ENCODE measurements around the gene CACNA1C.

Gene CACNA1C

DNA sequence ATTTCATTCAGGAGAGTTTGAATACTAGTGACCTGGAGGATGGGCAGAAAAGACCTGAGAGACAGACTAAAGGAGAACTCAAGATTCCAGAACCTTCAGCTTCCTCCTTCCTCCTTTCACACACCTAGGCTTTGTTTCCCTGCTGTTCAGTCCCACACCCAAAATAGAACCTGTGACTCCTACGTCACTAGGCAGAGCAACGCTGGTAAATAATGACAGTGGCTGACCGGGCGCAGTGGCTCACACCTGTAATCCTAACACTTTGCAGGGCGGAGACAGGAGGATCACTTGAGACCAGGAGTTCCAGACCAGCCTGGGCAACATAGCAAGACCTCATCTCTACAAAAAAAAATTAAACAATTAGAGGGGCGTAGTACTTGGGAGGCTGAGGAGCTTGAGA is 575.6 kb downstream of the CACNA1C start:
- DNase-seq (ENCODE audit: low spot score), result no peak

DNA sequence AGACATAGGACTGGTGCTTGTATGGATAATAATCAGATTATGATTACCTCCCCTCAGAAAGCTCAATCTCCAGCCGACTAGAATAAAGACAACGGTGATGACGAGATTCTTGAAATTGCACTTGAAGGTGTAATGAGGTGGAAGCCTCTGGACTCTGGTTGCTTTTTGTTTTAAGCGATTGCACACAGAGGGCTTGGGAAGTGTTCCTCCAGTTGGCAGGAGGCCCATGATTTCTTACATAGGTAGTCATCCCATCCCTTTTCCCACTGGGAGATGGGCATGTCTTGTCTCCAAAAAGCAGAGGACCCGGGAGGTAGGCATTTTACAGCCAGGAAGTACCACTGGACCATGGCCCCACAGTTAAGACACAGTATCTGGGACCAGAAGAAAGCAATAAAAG is 576.3 kb downstream of the CACNA1C start:
- no peak for DNase-seq (ENCODE audit: low spot score)

DNA sequence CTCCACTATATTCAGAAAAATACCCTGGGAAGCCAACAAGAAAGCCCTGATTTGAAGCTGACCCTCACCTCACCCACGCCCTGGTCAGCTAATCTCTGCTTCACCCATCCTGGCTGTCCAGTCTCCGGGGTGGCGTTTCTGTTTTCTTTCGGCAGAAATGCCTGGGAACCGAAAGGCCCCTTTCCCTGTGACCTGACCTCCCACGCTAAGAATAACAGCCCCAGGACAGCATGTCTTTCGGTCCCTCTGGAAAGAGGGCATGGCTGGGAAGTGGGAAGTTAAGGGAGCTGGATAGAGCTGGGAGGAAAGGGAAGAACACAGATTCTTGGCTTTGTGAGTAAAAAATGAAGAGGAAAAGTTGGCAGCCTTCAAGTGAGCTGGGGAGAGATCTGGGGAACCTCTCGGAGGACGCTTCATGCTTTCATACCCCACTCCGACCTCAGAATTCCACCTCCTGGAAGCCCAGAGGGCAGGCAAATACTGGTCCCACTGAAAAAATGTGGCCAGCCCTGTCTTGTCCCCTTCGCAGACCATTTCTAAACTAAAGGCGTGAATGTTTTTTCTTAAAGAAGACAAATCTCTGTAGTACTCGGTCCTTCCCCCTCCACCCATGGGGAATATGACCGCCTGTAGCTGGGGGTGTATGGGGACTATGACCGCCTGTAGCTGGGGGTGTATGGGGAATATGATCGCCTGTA is 579.0 kb downstream of the CACNA1C start:
- DNase-seq (ENCODE audit: low spot score), result peak; percentile 46

- DNase-seq (ENCODE audit: low spot score), result no peak
Measured at GRCh38 chr12:2633176-2633824, 580.5 kb downstream of the CACNA1C start.

DNA sequence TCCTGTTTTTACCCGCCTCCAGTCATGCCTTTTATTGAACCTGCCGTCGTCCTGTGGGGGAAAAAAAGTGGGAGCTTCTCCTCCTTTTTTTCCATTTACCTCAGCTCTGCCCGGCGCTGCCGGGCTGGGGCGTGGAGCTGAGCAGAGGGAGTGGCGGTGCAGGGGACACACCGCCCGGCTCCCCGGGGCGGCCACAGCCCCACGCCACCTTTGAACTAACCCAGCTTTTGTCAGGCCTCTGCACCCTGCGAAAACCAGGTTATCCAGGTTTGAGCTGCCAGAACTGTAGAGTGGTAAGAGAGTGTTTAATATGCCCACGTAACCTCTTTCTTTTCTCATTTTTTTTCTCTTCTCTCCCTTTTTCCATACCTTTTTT is 581.0 kb downstream of the CACNA1C start:
- no peak for DNase-seq (ENCODE audit: low spot score)

DNA sequence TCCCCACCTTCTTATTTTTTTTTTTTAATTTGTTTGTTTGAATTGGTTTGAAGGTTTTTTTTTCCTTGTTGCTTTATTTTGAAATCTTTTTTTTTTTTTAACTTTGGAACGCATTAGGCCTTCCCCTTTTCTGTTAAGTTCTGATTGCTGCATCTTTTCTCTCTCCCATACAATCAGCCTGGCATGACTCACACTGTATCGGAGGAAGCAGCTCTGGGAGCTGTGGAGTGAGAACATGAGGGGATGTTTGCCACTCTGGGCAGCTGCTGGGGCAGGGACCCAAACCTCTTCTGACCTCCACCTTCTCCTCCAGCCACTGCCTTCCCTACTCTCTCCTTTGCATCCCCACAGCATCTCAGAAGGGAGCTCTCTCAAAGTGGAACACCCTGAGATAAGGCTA is 581.7 kb downstream of the CACNA1C start:
- no peak for DNase-seq (ENCODE audit: low spot score)

DNA sequence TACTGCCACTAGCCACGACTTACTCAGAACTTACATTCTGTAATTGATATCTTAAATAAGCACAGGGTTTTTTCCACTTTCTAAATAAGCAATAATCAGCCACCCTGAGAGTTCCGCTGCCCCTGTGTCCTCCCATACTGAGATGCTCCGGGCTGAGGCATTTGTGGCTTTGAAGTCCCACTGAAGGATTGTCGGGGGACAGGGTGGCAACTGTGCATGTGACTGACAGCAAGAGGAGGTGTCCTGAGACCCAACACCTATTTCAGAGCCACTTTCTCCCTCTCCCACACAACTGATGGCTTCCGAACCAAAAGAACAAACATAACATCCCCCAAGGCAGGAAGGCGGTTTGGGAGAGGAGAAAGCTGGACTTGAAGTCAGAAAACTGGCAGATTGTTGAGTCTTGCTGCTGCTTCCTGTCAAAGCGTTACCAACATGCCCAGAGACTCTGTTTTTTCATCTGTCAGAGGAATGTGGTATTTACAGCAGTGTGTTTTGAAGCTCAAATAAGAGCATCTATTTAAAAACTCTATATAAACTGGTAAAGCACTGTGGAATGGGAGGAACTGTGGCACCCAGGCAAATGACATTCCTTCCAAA is 584.1 kb downstream of the CACNA1C start:
- DNase-seq (ENCODE audit: low spot score), result peak; percentile 40

- no peak for DNase-seq (ENCODE audit: low spot score)
Measured at GRCh38 chr12:2637371-2637770, 584.6 kb downstream of the CACNA1C start.

DNA sequence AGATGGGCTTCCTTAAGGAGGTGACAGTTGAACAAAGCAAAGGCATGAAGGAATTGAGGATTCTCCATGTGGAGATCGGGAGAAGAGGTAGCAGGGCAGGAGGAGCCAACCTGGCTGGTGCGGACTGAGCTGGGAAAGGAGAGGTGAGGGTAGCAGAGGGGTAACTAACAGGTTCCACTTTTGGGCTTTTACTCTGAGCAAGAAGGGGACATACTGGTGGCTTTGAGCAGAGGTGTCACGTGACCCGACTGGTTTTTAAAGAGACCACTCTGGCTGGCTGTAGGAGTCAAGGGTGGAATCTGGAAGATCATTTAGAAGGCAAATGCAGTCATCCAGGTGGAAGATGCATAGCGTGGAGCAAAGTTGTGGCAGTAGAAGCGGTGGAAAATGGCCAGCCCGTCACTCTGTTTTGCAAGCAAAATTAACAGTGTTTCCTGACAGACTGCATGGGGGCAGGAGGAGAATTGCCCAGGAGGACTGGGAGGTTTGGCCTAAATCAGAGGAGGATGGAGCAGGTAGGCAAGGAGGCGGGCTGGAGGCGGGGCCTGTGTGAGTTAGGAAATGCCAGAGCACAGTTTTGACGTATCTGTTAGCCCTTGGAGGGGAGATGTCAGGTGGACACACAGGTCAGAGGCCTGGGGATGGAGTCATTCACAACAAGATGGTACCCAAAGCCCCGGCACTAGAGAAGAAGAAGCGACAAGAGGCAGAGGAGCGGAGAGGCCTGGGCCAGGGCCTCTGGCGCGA is 585.7 kb downstream of the CACNA1C start:
- no peak for DNase-seq (ENCODE audit: low spot score)

- DNase-seq (ENCODE audit: low spot score), result no peak
Measured at GRCh38 chr12:2639020-2639298, 586.2 kb downstream of the CACNA1C start.

GRCh38 chr12:2640281-2640680 is 587.5 kb downstream of the CACNA1C start:
- DNase-seq (ENCODE audit: low spot score), result peak; percentile 66

- DNase-seq (ENCODE audit: low spot score), result peak; percentile 98
Measured at GRCh38 chr12:2640709-2641108, 587.9 kb downstream of the CACNA1C start.

GRCh38 chr12:2641207-2641606 is 588.4 kb downstream of the CACNA1C start:
- peak; percentile 51 for DNase-seq (ENCODE audit: low spot score)

DNA sequence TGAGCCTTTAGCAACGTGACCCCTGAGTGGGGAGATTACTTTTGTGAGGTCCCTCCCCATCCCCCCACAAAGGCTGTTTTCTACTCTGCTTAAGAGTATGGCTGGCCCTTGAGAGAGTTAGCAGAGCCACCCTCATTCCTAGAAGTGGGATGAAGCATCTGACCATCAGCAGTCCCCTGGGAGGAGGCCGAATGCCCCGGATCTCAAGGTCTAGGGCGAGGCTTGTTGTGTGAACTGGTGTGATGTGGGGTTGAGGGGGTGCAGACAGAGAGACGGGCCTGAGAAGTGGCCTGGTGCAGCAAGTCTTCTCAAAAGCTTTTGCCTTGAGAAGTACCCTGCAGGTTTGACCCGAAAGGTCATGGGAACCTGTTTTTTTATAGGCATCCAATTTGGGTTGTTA is 589.0 kb downstream of the CACNA1C start:
- DNase-seq (ENCODE audit: low spot score), result no peak

DNA sequence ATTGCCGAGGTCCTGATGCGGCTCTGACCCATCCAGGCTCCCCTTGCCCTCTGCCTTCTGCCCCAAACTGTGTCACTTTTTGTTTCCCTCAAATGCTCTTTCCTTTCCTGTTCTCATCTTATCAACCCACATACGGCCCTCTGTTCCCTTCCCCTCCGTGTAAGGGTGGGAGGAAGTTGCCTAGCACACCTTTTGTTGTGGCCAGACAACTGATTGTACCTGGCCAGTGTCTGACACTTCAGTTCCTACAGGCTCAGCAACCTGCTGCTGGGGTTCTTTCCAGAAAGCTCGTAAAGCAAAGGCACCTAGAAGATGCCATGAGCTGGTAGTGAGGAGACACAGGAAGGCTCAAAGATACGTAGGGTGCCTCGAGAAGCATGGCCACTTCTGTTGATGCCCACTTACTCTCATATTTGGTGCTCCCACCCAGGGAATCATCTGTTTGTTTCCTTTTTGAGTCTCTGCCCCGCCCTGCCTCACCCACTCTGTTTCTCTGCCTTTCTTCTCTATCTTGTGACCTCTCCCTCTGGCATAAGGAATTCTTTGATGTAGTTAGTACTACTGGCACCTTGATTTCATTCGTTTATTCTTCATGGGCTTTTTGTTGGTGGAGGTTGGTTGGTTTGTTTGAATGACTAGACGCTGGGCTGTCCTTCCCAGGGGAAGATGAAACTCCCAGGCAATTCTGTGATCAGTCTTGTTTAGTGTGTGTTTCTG is 589.5 kb downstream of the CACNA1C start:
- no peak for DNase-seq (ENCODE audit: low spot score)

GRCh38 chr12:2642896-2643425 is 590.2 kb downstream of the CACNA1C start:
- DNase-seq (ENCODE audit: low spot score), result no peak

DNA sequence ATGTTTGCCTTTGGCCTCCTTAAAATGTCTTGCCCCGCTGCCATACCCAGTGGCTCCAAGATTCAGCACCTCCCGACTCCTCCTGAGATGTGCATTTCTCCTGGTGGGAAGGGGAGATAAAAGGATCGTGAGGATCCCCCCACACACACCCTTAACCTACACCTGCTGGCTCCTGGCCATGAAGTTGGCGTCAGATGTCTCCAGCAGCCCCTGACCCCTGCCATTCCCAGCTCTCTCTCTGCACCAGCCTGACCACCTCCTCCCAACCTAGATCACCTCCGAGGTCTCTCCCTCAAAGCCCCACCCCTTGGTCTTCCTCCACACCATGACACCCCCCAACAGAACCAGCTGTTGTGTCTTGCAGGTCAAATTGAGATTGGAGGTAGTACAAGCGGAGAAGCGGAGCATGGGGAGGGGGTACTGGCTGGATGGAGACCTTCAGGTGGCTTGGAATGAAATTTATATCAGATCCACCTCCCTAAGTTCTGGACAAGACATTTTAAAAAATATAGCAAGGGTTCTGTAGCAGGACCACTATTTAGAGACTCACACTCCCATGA is 590.9 kb downstream of the CACNA1C start:
- no peak for DNase-seq (ENCODE audit: low spot score)

- no peak for DNase-seq (ENCODE audit: low spot score)
Measured at GRCh38 chr12:2644683-2645405, 592.1 kb downstream of the CACNA1C start.

GRCh38 chr12:2645460-2645859 is 592.7 kb downstream of the CACNA1C start:
- DNase-seq (ENCODE audit: low spot score), result no peak

- DNase-seq (ENCODE audit: low spot score), result no peak
Measured at GRCh38 chr12:2646341-2646740, 593.6 kb downstream of the CACNA1C start.

- DNase-seq (ENCODE audit: low spot score), result no peak
Measured at GRCh38 chr12:2647186-2647585, 594.4 kb downstream of the CACNA1C start.
